Measurements from ENCODE around the gene MDM4.
A peak's percentile ranks its signal among the peaks of the same experiment; 100 is the strongest.
"Not testable (repeated sequence)": the region's sequence is repeated elsewhere in the genome, so short reads cannot be mapped to it uniquely, and the experiment has no call there.

Gene MDM4

GRCh38 chr1:204520834-204521709, 4.9 kb downstream of the MDM4 start:
- peak; percentile 76 for DNase-seq

GRCh38 chr1:204521941-204522521, 5.8 kb downstream of the MDM4 start:
- DNase-seq = not testable (repeated sequence)

- DNase-seq = peak; percentile 90
These were observed 7.5 kb downstream of the MDM4 start for GRCh38 chr1:204523605-204524215.

- no peak for DNase-seq
These were observed 8.8 kb downstream of the MDM4 start for GRCh38 chr1:204524986-204525385.

GRCh38 chr1:204528241-204528640, 12.0 kb downstream of the MDM4 start:
- no peak for DNase-seq

- DNase-seq = no peak
These were observed 12.5 kb downstream of the MDM4 start for GRCh38 chr1:204528677-204529076.

GRCh38 chr1:204529371-204529895, 13.2 kb downstream of the MDM4 start:
- DNase-seq = no peak

GRCh38 chr1:204530932-204531331, 14.7 kb downstream of the MDM4 start:
- DNase-seq = no peak

- no peak for DNase-seq
These were observed 16.6 kb downstream of the MDM4 start for GRCh38 chr1:204532832-204533231.

GRCh38 chr1:204541626-204542025, 25.4 kb downstream of the MDM4 start:
- DNase-seq = no peak

- no peak for DNase-seq
These were observed 28.1 kb downstream of the MDM4 start for GRCh38 chr1:204544321-204544720.

GRCh38 chr1:204545202-204545601, 29.0 kb downstream of the MDM4 start:
- DNase-seq = no peak

GRCh38 chr1:204545881-204546280, 29.7 kb downstream of the MDM4 start:
- no peak for DNase-seq

- DNase-seq = no peak
These were observed 32.1 kb downstream of the MDM4 start for GRCh38 chr1:204548265-204548664.

GRCh38 chr1:204549313-204549712, 33.1 kb downstream of the MDM4 start:
- DNase-seq = no peak

- no peak for DNase-seq
These were observed 34.7 kb downstream of the MDM4 start for GRCh38 chr1:204550926-204551325.

GRCh38 chr1:204556458-204557052, 40.3 kb downstream of the MDM4 start:
- DNase-seq = no peak

- DNase-seq = peak; percentile 29
These were observed 42.3 kb downstream of the MDM4 start for GRCh38 chr1:204558467-204558866.

- not testable (repeated sequence) for DNase-seq
These were observed 43.8 kb downstream of the MDM4 start for GRCh38 chr1:204560002-204560401.

GRCh38 chr1:204560590-204561150, 44.5 kb downstream of the MDM4 start:
- DNase-seq = peak; percentile 53

GRCh38 chr1:204562075-204562990, 46.1 kb downstream of the MDM4 start:
- no peak for DNase-seq

GRCh38 chr1:204563307-204563706, 47.1 kb downstream of the MDM4 start:
- no peak for DNase-seq

Data from DMS53 (cell line).